Parathyroid adenoma (tissue), 2 donors: ENCODE results near the gene ATP6V0A1.

Source experiments
- H2AFZ ChIP-seq: fragments of 300-600 bp; sonication (generic); one replicate; pipeline ENCODE4 v1.7.0; 2017; ENCODE audit warnings: antibody characterized with exemption, mild to moderate bottlenecking
- H3K27ac ChIP-seq: fragments of 300-600 bp; sonication (generic); one replicate; pipeline ENCODE4 v1.7.0; 2017
- H3K27me3 ChIP-seq: fragments of 300-600 bp; sonication (generic); one replicate; pipeline ENCODE4 v1.7.0; 2017; ENCODE audit warnings: low read length; ENCODE audit not compliant: control insufficient read depth, insufficient read depth
- H3K36me3 ChIP-seq: fragments of 300-600 bp; sonication (generic); one replicate; pipeline ENCODE4 v1.7.0; 2017; ENCODE audit warnings: low read length; ENCODE audit not compliant: control insufficient read depth, insufficient read depth
- H3K4me1 ChIP-seq: fragments of 300-600 bp; sonication (generic); one replicate; pipeline ENCODE4 v1.7.0; 2017; ENCODE audit warnings: control low read depth
- H3K4me2 ChIP-seq: fragments of 300-600 bp; sonication (generic); one replicate; pipeline ENCODE4 v1.7.0; 2017; ENCODE audit warnings: low read length
- H3K4me3 ChIP-seq: fragments of 300-600 bp; sonication (generic); one replicate; pipeline ENCODE4 v1.7.0; 2017; ENCODE audit warnings: low read depth, low read length
- H3K79me2 ChIP-seq: fragments of 300-600 bp; sonication (generic); one replicate; pipeline ENCODE4 v1.7.0; 2017; ENCODE audit warnings: control low read depth
- H3K9ac ChIP-seq: fragments of 300-600 bp; sonication (generic); one replicate; pipeline ENCODE4 v1.7.0; 2017; ENCODE audit warnings: mild to moderate bottlenecking
- H3K9me3 ChIP-seq: fragments of 300-600 bp; sonication (generic); one replicate; pipeline ENCODE4 v1.7.0; 2017; ENCODE audit warnings: low read length; ENCODE audit not compliant: control insufficient read depth
- CTCF ChIP-seq: fragments of 300-600 bp; sonication (generic); IDR thresholded peaks from one replicate; pipeline ENCODE4 v1.7.0; 2017; ENCODE audit warnings: antibody characterized with exemption, mild to moderate bottlenecking
- donor health status: primary hyperparathyroidism.

The ATP6V0A1 gene

GRCh38 chr17:42493319-42493718 lies 34.6 kb downstream of the ATP6V0A1 start:
- Histone ChIP-seq H3K79me2 (no peaks in the 10 kb centered on the region), H3K9ac (no peak overlapping the region), H3K27me3 (no peaks in the 10 kb centered on the region), H3K9me3 (no peaks in the 10 kb centered on the region), H2AFZ (no peak overlapping the region), H3K4me2 (no peak overlapping the region), H3K27ac (no peak overlapping the region), H3K4me1 (peaks cover 4% of the 10 kb centered on the region), H3K4me3 (no peak overlapping the region), H3K36me3 (no peaks in the 10 kb centered on the region)
- no peak for TF ChIP-seq CTCF

- H3K36me3 ChIP-seq, result no peaks in the 10 kb centered on the region
- no peaks in the 10 kb centered on the region for H3K9me3 ChIP-seq
- no peak overlapping the region for H3K4me3 ChIP-seq
- H3K27me3 ChIP-seq, result no peaks in the 10 kb centered on the region
- no peak overlapping the region for H2AFZ ChIP-seq
- H3K9ac ChIP-seq, result no peak overlapping the region
- peaks cover 4% of the 10 kb centered on the region for H3K4me1 ChIP-seq
- H3K4me2 ChIP-seq, result no peak overlapping the region
- H3K27ac ChIP-seq, result no peak overlapping the region
- no peak for TF ChIP-seq CTCF
- no peaks in the 10 kb centered on the region for H3K79me2 ChIP-seq
Observed at GRCh38 chr17:42494673-42495072, 36.0 kb downstream of the ATP6V0A1 start.

DNA sequence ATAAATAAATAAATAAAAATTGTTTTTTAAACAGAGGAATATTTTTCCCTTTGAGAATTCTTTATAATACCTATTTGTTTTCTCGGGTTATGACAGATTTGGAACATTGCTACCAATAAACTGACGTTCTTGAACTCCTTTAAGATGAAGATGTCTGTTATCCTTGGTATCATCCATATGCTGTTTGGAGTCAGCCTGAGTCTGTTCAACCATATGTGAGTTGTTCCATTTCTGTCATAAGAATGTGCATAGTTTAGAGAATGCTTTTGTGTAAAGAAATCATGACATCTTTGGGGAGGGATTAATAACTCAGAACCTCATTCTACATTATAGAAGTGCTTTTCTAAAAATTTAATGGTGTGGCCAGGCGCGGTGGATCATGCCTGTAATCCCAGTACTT lies 40.1 kb downstream of the ATP6V0A1 start:
- H3K9me3 ChIP-seq, result no peaks in the 10 kb centered on the region
- H3K36me3 ChIP-seq, result no peaks in the 10 kb centered on the region
- no peaks in the 10 kb centered on the region for H3K27me3 ChIP-seq
- H3K4me2 ChIP-seq, result no peak overlapping the region
- no peaks in the 10 kb centered on the region for H3K79me2 ChIP-seq
- no peak overlapping the region for H3K27ac ChIP-seq
- TF ChIP-seq CTCF, result no peak
- no peak overlapping the region for H3K4me3 ChIP-seq
- H3K4me1 ChIP-seq, result peaks cover 4% of the 10 kb centered on the region
- H3K9ac ChIP-seq, result no peak overlapping the region
- no peak overlapping the region for H2AFZ ChIP-seq

DNA sequence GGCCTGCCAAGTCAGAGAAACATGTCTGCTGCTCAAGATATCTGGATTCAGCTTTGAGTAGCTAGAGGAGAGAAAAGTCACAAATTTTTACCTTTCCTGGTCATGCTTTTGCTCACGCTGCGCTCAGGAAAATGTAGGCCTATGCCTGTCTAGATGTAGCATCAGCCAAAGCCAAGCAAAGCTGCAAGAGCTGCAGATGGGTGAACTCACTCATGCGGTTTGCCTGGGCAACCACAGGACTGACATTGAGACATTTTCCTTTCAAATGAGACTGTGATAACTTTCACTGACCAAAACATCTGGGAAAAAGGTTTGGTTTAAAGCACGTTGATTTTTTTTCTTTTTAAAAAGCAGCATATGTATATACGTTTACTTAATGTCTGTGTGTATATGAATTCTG lies 43.4 kb downstream of the ATP6V0A1 start:
- no peak overlapping the region for H3K4me2 ChIP-seq
- H3K4me1 ChIP-seq, result no peaks in the 10 kb centered on the region
- no peak overlapping the region for H3K27ac ChIP-seq
- H3K9ac ChIP-seq, result no peak overlapping the region
- H3K27me3 ChIP-seq, result no peaks in the 10 kb centered on the region
- no peaks in the 10 kb centered on the region for H3K79me2 ChIP-seq
- H2AFZ ChIP-seq, result no peak overlapping the region
- TF ChIP-seq CTCF, result no peak
- no peaks in the 10 kb centered on the region for H3K36me3 ChIP-seq
- H3K4me3 ChIP-seq, result no peak overlapping the region
- H3K9me3 ChIP-seq, result no peaks in the 10 kb centered on the region

- Histone ChIP-seq H3K79me2 (no peaks in the 10 kb centered on the region), H3K4me3 (no peak overlapping the region), H3K4me1 (no peaks in the 10 kb centered on the region), H2AFZ (no peak overlapping the region), H3K9me3 (no peaks in the 10 kb centered on the region), H3K27ac (no peak overlapping the region), H3K9ac (no peak overlapping the region), H3K4me2 (no peak overlapping the region), H3K27me3 (no peaks in the 10 kb centered on the region), H3K36me3 (no peaks in the 10 kb centered on the region)
- TF ChIP-seq CTCF, result no peak
Observed at GRCh38 chr17:42502926-42503325, 44.2 kb downstream of the ATP6V0A1 start.
